T follicular helper cell (primary cell): ENCODE measurements around the gene MEI1.

Experiments
- DNase-seq: peaks from one replicate; pipeline ENCODE4 v3.0.0-alpha.2; 2020; ENCODE audit warnings: low read depth

The MEI1 gene

DNA sequence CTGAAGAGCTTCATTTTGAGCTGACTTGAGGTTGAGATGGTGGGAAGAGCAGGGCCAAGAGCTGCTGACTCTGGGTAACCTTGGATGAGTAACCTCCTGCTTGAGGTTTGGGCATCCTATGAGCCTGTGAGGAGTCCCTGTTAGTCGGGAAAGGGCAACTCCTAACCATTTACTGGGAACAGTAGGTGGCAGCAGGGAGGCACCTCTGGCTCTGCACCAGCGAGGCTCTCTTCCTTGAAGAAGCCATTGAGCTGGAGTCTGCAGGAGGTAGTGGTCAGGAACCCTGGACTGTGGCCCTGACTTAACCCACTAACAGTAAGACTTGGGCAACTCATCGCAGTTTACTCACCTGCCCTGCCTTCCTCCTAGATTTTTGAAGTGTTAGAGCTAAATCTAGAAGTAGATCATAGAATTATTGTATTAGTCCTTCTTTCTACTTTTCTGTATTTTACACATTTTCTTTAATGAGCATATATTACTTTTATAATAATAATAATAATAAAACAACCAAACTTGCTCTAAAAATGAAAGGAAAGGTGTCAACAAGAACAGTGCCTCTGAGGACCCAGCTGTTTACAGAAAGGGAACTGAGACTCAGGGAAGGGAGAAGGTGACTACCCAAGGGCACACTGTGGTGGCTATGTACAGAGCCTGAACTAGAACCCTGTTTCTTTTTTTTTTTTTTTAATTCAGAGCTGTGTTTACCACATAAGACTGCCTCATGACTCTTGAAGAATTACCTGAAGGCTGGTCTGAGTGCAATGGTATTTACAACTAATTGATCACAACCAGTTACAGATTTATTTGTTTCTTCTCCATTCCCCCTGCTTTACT is 47.5 kb downstream of the MEI1 start:
- peak; percentile 37 for DNase-seq

DNA sequence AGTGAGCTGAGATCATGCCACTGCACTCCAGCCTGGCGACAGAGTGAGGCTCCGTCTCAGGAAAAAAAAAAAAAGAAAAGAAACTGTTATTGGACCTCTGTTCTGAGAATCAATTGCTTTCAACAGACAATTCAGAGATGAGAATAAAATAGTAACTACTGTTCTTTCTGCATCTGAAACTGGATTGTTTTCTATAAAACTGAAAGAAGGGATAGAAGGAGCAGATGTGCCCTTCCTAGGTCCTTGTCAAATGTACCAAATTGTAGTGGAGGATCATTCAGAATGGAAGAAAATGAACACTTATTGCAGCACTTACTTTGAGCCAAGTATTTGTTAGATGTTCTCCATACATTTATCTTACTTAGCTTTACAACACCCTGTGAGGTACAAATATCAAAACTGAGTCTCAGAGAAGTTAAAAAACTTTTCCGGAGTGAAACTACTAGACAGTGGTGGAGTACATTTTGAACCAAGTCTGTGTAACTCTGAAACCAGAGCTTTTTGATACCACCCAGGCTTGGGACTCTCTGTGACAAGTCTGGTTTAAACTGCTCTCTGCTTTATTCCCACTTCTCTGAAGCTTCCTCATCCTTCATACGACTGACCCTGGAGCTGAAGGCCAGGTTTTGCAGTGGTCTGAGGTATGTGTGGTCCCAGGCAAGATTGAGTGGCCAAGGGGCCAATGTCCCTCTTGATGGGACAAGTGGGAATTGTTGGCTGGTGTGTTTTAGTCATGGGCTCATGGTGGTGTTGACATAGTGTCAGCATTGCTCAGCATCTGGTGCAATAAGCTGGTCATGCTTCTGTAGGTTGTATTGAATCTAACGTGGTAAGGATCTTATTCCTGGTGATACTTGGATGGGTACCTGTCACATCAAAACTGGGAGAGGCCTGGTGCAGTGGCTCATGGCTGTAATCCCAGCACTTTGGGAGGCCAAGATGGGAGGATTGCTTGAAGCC is 53.0 kb downstream of the MEI1 start:
- DNase-seq = no peak

- no peak for DNase-seq
Measured at GRCh38 chr22:41753984-41754383, 54.7 kb downstream of the MEI1 start.

DNA sequence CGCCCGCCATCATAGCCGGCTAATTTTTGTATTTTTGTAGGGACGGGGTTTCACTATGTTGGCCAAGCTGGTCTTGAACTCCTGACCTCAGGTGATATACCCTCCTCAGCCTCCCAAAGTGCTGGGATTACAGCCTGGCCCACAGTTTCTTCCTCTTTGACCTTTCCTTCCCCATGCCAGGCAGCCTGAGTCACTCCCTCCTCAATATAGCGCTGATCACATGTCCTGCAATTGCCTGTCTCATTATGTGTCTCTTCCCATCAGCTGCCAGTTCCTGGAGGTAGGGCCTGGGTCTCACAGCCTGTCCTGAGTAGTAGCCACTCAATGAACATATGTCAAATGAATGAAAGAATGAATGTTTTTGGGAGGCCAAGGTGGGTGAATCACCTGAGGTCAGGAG is 58.2 kb downstream of the MEI1 start:
- DNase-seq = no peak

DNA sequence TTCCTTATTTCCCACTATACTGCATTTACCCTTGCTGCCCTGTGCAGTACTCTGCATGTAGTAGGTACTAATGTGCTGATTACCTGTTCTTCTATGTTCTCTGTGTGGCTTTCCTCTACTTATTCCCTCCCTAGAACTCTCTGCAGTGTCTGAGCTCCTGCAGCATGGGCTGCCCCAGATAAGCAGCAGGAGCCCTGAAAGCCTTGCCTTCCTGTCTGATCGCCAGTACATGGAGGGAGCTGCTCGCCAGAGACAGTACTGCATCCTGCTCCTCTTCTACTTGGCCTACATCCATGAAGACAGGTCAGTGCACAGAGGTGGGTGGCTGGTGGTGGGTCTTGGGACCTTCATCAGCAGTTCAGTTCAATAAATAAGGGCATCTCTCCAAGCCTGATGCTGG is 58.9 kb downstream of the MEI1 start:
- no peak for DNase-seq

GRCh38 chr22:41762980-41763779 is 63.9 kb downstream of the MEI1 start:
- no peak for DNase-seq

- DNase-seq = no peak
Measured at GRCh38 chr22:41766476-41766875, 67.2 kb downstream of the MEI1 start.

GRCh38 chr22:41768430-41768829 is 69.1 kb downstream of the MEI1 start:
- DNase-seq = no peak

GRCh38 chr22:41770715-41771468 is 71.6 kb downstream of the MEI1 start:
- DNase-seq = no peak

- no peak for DNase-seq
Measured at GRCh38 chr22:41772198-41772597, 72.9 kb downstream of the MEI1 start.

GRCh38 chr22:41772645-41773044 is 73.3 kb downstream of the MEI1 start:
- no peak for DNase-seq

GRCh38 chr22:41775338-41775737 is 76.0 kb downstream of the MEI1 start:
- DNase-seq = no peak

GRCh38 chr22:41775976-41776375 is 76.7 kb downstream of the MEI1 start:
- DNase-seq = no peak

DNA sequence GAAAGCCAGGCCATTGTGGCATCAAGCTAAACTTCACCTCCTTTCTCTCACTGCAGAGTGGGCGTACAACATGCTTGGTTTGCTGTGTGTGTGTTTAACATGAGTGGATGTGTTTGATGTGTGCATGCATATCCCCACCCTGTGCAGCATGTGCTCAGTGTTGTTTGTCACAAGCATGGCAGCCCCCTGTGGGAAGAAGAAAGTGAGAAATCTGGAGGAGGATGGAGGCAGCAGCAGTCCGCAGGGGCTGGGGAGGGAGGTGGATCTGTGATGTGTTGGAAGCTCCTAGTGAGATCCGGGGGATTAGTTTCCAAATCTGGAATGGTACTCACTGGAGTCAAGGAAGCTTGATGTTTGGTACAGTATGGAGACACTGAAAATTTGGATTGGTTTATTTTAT is 77.1 kb downstream of the MEI1 start:
- no peak for DNase-seq

DNA sequence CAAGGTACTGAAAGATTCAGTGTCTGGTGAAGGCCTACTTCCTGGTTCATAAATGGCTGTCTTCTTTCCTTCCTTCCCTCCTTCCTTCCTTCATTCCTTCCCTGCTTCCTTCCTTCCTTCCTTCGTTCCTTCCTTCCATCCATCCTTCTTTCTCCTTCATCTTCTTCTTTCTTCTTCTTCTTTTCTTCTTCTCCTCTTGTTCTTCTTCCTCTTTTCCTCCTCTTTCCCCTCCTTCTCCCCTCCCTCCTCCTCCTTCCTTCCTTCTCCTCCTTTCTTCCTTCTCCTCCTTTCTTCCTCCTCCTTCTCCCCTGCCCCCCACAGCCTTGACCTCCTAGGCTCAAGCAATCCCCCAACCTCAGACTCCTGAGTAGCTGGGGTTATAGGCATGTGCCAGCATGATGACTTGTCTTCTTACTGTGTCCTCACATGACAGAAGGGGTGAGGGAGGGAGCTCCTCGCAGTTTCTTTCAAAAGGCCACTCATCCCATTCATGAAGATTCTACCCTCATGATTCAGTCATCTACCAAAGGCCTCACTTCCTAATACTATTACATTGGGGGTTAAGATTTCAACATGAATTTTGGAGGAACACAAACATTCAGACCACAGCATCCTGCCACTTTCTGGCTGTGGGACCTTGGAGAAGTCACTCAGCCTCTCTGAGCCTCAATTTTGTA is 78.6 kb downstream of the MEI1 start:
- no peak for DNase-seq

DNA sequence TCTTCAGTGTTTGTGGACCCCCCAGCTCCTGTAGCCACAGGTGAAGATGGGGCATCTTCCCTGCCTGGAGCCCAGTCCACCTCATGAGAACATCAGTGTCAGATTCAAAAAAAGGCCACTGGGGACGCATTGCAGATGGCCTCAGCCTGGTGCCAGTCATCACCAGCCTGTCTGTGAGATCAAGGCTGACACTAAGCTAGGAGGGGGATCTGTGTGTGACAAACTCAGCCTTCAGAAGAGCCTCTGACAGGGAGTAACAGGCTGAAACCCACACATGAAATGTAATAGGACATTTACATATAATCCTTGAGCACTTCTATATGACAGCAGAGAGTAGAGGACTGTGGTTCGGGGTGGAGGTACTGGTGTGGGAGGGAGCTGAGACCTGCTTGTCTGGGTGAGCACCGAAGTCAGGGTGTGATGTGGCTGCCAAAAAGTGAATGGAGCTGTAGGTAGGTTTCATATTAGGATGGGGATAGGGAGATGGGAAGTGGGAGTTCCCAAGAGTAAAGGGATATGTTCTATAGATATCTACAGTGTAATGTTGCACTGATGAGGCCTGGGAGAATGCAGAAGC is 80.7 kb downstream of the MEI1 start:
- DNase-seq = no peak

DNA sequence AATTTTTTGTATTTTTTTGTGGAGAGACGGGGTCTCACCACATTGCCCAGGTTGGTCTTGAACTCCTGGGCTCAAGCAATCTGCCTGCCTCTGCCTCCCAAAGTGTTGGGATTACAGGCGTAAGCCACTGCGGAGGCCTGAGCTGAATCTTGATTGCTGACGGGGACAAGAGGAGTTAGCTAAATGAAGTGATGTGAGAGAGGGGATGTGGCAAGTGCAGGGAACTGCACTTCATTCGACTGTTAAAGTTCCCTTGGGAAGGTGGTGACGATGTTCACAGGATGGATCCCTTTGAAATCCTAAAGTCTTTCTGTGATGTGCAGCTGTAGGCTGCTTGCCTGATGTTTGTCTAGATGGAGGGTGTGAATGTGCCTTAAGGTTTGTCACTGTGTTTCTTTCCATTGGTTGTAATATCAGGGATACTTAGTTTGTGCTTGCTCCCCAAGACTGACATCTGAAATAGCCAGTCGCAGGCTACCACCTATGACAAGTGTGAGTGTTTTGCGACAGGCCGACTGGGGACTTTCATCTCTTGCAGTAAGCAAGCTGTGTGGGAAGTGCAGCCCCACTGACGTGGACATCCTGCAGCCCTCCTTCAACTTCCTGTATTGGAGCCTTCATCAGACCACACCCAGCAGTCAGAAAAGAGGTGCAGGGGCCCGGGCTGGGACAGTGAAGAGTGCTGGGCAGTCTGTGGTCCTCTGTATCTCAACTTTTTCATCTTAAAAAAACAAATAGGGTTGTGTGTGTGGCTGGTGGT is 81.6 kb downstream of the MEI1 start:
- peak; percentile 90 for DNase-seq

GRCh38 chr22:41781507-41781906 is 82.2 kb downstream of the MEI1 start:
- DNase-seq = no peak

GRCh38 chr22:41782316-41782715 is 83.0 kb downstream of the MEI1 start:
- no peak for DNase-seq

- no peak for DNase-seq
Measured at GRCh38 chr22:41782751-41783150, 83.4 kb downstream of the MEI1 start.
